ENCODE data around the gene GNRHR.

- TF ChIP-seq CTCF (conservative IDR thresholded peaks at IDR 0.05; ENCODE audit: low read depth, low read length): no peak
- TF ChIP-seq POLR2A (IDR thresholded peaks at IDR 0.05; ENCODE audit: low read depth, low read length): no peak
- TF ChIP-seq SMC3 (IDR thresholded peaks at IDR 0.05; ENCODE audit: low read depth, low read length): no peak
- TF ChIP-seq RCOR1 (IDR thresholded peaks at IDR 0.05; ENCODE audit: insufficient replicate concordance, low read length): no peak
- TF ChIP-seq BHLHE40 (IDR thresholded peaks at IDR 0.05; ENCODE audit: low read depth, low read length): no peak
- TF ChIP-seq MAFK (IDR thresholded peaks at IDR 0.05; ENCODE audit: low read depth, low read length): no peak
- TF ChIP-seq USF2 (IDR thresholded peaks at IDR 0.05; ENCODE audit: low read depth, low read length): no peak
Observed at GRCh38 chr4:67744561-67745283, 9.5 kb downstream of the GNRHR start.

All from IMR-90 (cell line).